ENCODE data around the gene RXFP1.

RXFP1 gene

DNA sequence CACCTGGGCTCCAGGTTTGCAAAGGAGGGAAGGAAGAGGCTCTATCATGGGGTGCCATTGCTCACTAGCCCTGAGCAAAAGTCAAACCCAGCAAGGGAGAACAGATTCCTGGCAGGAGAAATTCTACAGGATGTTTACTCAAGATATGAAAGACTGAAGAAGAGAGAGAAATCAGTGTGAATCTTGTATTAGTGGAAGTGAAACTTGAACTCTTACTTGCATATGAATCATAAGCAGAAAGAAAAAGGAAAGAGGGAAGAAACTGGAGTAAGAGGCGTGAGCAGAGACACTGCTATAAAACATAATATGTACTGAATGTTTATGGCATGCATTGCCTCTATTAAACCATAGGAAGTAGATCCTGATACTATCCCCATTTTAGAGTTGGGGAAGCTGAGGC lies 89.1 kb downstream of the RXFP1 start:
- TF ChIP-seq, protein P1, sequence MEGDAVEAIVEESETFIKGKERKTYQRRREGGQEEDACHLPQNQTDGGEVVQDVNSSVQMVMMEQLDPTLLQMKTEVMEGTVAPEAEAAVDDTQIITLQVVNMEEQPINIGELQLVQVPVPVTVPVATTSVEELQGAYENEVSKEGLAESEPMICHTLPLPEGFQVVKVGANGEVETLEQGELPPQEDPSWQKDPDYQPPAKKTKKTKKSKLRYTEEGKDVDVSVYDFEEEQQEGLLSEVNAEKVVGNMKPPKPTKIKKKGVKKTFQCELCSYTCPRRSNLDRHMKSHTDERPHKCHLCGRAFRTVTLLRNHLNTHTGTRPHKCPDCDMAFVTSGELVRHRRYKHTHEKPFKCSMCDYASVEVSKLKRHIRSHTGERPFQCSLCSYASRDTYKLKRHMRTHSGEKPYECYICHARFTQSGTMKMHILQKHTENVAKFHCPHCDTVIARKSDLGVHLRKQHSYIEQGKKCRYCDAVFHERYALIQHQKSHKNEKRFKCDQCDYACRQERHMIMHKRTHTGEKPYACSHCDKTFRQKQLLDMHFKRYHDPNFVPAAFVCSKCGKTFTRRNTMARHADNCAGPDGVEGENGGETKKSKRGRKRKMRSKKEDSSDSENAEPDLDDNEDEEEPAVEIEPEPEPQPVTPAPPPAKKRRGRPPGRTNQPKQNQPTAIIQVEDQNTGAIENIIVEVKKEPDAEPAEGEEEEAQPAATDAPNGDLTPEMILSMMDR (IDR thresholded peaks at IDR 0.05) = no peak

DNA sequence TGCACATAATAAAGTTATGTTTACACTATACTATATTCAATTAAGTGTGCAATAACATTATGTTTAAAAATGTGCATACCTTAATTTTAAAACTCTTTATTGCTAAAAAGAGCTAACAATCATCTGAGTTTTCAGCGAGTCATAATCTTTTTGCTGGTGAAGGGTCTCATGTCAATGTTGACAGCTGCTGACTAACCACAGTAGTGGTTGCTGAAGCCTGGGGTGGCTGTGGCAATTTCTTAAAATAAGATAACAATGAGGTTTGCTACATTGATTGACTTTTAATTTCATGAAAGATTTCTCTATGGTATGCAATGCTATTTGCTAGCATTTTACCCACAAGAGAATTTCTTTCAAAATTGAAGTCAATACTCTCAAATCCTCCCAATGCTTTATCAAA lies 91.4 kb downstream of the RXFP1 start:
- TF ChIP-seq, protein P1 (IDR thresholded peaks at IDR 0.05) = no peak

DNA sequence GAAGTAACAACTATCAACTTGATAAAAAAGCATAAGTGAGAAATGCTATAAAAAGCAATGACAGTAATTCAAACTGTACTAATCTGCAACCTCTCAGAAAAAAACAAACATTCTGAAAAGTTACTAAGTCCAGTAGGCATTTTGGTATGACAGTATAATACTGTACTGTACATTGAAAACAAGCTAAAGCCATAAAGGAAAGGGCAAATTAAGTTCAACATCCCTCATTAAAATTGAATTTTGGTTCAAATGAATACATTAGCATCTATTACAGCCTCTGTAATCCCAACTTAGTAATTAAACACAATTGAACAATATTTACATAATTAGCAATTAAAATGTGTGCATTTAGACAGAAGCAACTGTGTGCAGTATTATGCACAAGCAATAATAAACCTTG lies 96.3 kb downstream of the RXFP1 start:
- TF ChIP-seq, protein P1 (IDR thresholded peaks at IDR 0.05) = no peak

DNA sequence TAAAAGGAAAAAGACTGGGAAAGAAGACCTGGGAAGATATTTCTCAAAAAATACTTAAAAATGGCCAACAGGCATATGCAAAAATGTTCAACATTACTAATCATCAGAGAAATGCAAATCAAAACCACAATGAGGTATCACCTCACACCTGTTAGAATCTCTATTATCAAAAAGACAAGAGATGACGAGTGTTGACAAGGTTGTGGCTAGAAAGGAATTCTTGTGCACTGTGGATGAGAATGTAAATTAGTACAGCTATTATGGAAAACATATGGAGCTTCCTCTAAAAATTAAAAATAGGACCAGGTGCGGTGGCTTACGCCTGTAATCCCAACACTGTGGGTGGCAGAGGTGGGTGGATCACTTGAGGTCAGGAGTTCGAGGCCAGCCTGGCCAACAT lies 100.0 kb downstream of the RXFP1 start:
- TF ChIP-seq, protein P1 (IDR thresholded peaks at IDR 0.05) = no peak

DNA sequence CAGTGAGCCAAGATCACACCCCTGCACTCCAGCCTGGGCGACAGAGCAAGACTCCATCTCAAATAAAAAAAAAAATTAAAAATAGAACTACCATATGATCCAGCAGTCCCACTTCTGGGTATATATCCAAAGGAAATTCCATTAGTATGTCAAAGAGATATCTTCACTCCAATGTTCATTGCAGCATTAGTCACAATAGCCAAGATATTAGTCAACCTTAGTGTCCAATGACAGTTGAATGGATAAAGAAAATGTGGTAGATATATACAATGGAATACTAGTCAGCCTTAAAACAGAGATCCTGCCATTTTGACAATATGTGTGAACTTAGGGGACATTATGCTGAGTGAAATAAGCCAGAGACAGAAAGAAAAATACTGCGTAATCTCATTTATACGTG lies 100.6 kb downstream of the RXFP1 start:
- TF ChIP-seq, protein P1 (IDR thresholded peaks at IDR 0.05) = no peak

DNA sequence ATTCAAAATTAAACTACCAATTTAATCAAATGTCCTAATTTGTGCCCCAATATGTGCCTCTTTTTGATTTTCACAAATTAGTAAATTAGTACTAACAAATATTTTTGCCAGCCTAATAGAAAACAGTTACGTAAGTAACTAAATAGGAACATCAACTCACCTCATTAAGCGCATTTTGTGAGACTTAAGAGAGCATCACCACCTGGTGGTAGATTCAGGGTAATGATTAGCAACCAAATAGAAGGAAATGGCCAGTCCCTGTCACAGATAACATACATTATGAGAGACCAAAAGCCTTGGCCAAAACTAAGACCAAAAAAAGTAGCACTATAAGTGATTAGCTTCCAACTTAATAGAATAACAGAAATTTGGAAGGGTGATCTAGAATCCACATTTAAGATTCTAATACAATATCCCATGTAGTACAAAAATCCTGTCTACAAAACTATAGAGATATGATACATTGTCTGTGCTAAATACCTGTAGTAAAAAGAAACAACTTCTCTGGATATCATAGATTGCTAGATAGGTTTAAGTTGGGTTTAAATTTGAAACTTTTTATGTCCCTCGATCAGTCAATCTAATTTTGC lies 103.3 kb downstream of the RXFP1 start:
- TF ChIP-seq, protein P1 (IDR thresholded peaks at IDR 0.05) = peak; percentile 71

DNA sequence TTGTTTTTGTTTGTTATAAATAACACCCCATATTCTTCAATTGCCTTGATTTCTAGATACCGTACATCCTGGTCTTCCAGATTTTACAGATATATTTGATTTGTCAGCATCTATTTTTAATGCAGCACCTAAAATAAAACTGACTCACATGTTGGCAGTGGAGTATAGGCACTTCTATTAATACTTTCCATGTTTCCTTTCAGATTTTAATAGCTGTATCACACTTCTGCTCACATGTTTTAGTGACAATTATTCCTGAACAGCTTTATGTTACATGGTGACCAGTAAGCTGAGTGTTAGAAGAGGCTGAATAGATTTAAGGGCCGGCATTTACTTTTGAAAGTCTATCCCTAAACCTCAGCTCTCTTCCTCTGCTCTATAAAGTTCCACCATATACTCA lies 103.9 kb downstream of the RXFP1 start:
- TF ChIP-seq, protein P1 (IDR thresholded peaks at IDR 0.05) = no peak

DNA sequence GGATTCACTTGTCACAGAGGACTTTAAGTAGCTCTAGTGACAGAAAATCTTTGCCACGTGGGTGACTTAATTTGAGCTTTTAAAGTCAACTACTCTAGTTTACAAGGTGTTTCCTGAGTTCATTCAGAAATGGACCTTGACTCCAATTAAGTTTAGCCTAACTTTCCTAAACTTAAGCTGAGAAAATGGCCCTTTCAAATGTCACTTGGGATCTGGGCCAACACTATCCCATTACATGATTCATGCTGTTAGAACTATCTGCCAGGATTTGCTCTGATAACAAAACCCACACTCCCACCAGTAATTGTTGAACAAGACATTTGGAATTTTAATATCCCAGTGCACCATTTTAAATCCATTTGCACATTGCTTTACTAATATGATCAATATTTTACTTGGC lies 109.2 kb downstream of the RXFP1 start:
- TF ChIP-seq, protein P1 (IDR thresholded peaks at IDR 0.05) = no peak
